Measurements from ENCODE around the gene ZG16.

GRCh38 chr16:29736112-29736511, 41.9 kb upstream of the ZG16 start:
- TF ChIP-seq CTCF (IDR thresholded peaks at IDR 0.05; ENCODE audit: low read depth, low read length) = no peak
- TF ChIP-seq EZH2phosphoT487 (IDR thresholded peaks at IDR 0.05; ENCODE audit: low read depth) = no peak
